Measurements from ENCODE around the gene TNIP3.
"Not testable (repeated sequence)": the region's sequence is repeated elsewhere in the genome, so short reads cannot be mapped to it uniquely, and the experiment has no call there.

TNIP3 gene

GRCh38 chr4:121164291-121164690 lies at the start of gene TNIP3:
Gene TNIP3 (minus strand): TSS chr4:121164321. CDS start chr4:121164125, 196 bp downstream.
- no peak for DNase-seq

GRCh38 chr4:121212806-121213205 lies 48.7 kb upstream of the TNIP3 start:
- no peak for DNase-seq

GRCh38 chr4:121209171-121209570 lies 45.0 kb upstream of the TNIP3 start:
- no peak for DNase-seq

GRCh38 chr4:121208244-121209007 lies 44.3 kb upstream of the TNIP3 start:
- DNase-seq = no peak

GRCh38 chr4:121205777-121206176 lies 41.7 kb upstream of the TNIP3 start:
- DNase-seq = not testable (repeated sequence)

- no peak for DNase-seq
Measured at GRCh38 chr4:121200795-121201472, 36.8 kb upstream of the TNIP3 start.

GRCh38 chr4:121199742-121200561 lies 35.8 kb upstream of the TNIP3 start:
- no peak for DNase-seq

- DNase-seq = no peak
Measured at GRCh38 chr4:121198251-121198650, 34.1 kb upstream of the TNIP3 start.

GRCh38 chr4:121195649-121196048 lies 31.5 kb upstream of the TNIP3 start:
- no peak for DNase-seq

GRCh38 chr4:121192480-121192879 lies 28.4 kb upstream of the TNIP3 start:
- DNase-seq = no peak

- DNase-seq = no peak
Measured at GRCh38 chr4:121192013-121192412, 27.9 kb upstream of the TNIP3 start.

- DNase-seq = no peak
Measured at GRCh38 chr4:121191361-121191760, 27.2 kb upstream of the TNIP3 start.

- no peak for DNase-seq
Measured at GRCh38 chr4:121190389-121190788, 26.3 kb upstream of the TNIP3 start.

GRCh38 chr4:121189326-121190215 lies 25.4 kb upstream of the TNIP3 start:
- peak; percentile 13 for DNase-seq

- no peak for DNase-seq
Measured at GRCh38 chr4:121187206-121187605, 23.1 kb upstream of the TNIP3 start.

- no peak for DNase-seq
Measured at GRCh38 chr4:121185960-121186359, 21.8 kb upstream of the TNIP3 start.

GRCh38 chr4:121183989-121184388 lies 19.9 kb upstream of the TNIP3 start:
- no peak for DNase-seq

- no peak for DNase-seq
Measured at GRCh38 chr4:121183361-121183760, 19.2 kb upstream of the TNIP3 start.

GRCh38 chr4:121182296-121182695 lies 18.2 kb upstream of the TNIP3 start:
- no peak for DNase-seq

GRCh38 chr4:121181493-121181892 lies 17.4 kb upstream of the TNIP3 start:
- no peak for DNase-seq

GRCh38 chr4:121180558-121180957 lies 16.4 kb upstream of the TNIP3 start:
- no peak for DNase-seq

Data from stimulated activated CD4-positive, alpha-beta T cell treated with anti-CD3 and anti-CD28 coated beads, Interleukin-12 subunit alpha, Interleukin-12 subunit beta, amount 100 ng/mL, for 4 hours (primary cell).